Measurements from ENCODE around the gene PPARG. TPM values are rescaled to one million over a fixed set of nuclear protein-coding genes. Genes with fewer than 3 reads are reported as not detected.
A peak's percentile ranks its signal among the peaks of the same experiment; 100 is the strongest.

PPARG gene
- total and polyA plus RNA-seq, 2 of the 13 experiments (the other 11 are each of a cell fraction or from before 2014, with no cell fraction given) = 13.9 to 58.3 TPM

GRCh38 chr3:12452361-12453330 is 163.8 kb downstream of the PPARG start (continued):
- TF ChIP-seq CSRNP2 (CRISPR knock-in tag; conservative IDR thresholded peaks at IDR 0.05; ENCODE audit: low read depth) (no peak), PLRG1 (conservative IDR thresholded peaks at IDR 0.05) (no peak), ZBTB2 (CRISPR knock-in tag; IDR thresholded peaks at IDR 0.05; ENCODE audit: low read depth) (no peak), GATAD1 (CRISPR knock-in tag; IDR thresholded peaks at IDR 0.05) (0 out of 2 replicates have a peak, but pooled peaks have one; percentile 36), NFKB2 (CRISPR knock-in tag; IDR thresholded peaks at IDR 0.05; ENCODE audit: borderline replicate concordance) (no peak), PHF8 (CRISPR knock-in tag; IDR thresholded peaks at IDR 0.05) (peak; percentile 37; the same call in 1 of the 2 replicates), ZNF10 (CRISPR knock-in tag; IDR thresholded peaks at IDR 0.05; ENCODE audit: borderline replicate concordance, low read depth) (no peak), ZNF333 (CRISPR knock-in tag; IDR thresholded peaks at IDR 0.05; ENCODE audit: borderline replicate concordance) (no peak), MIER2 (CRISPR knock-in tag; IDR thresholded peaks at IDR 0.05) (peak; percentile 81), USF2 (IDR thresholded peaks at IDR 0.05; ENCODE audit: low read depth, low read length) (no peak), USF2 (CRISPR knock-in tag; IDR thresholded peaks at IDR 0.05; ENCODE audit: borderline replicate concordance) (no peak), IKZF5 (CRISPR knock-in tag; IDR thresholded peaks at IDR 0.05) (peak; percentile 80), HOXD1 (CRISPR knock-in tag; IDR thresholded peaks at IDR 0.05) (no peak), YEATS4 (CRISPR knock-in tag; IDR thresholded peaks at IDR 0.05; ENCODE audit: borderline replicate concordance) (peak; percentile 18; the same call in 1 of the 2 replicates), ISL2 (CRISPR knock-in tag; IDR thresholded peaks at IDR 0.05) (peak; percentile 83), TOPORS (CRISPR knock-in tag; IDR thresholded peaks at IDR 0.05) (no peak), HNF1B (CRISPR knock-in tag; IDR thresholded peaks at IDR 0.05) (peak; percentile 82), ZNF768 (CRISPR knock-in tag; IDR thresholded peaks at IDR 0.05) (no peak), ARNTL (CRISPR knock-in tag; IDR thresholded peaks at IDR 0.05) (peak; percentile 83), ZNF781 (CRISPR knock-in tag; IDR thresholded peaks at IDR 0.05; ENCODE audit: borderline replicate concordance, not compliant biosample characterization) (no peak), CAMTA2 (CRISPR knock-in tag; IDR thresholded peaks at IDR 0.05; ENCODE audit: borderline replicate concordance) (no peak)

All from HepG2 (cell line).